Stimulated activated CD8-positive, alpha-beta memory T cell treated with anti-CD3 and anti-CD28 coated beads, Interleukin-7, amount 100 ng/mL, for 4 hours (primary cell): ENCODE data around the gene DDOST.
"Not testable (repeated sequence)": the region's sequence is repeated elsewhere in the genome, so short reads cannot be mapped to it uniquely, and the experiment has no call there.

Source experiments
- DNase-seq, 2 donors: peaks; one replicate each; pipeline ENCODE4 v3.0.0-alpha.2; 2020; ENCODE audit warnings: low read depth in 2 of 2

DDOST gene

GRCh38 chr1:20691872-20692271 lies 30.7 kb upstream of the DDOST start:
- no peak for DNase-seq

- DNase-seq, result no peak
Observed at GRCh38 chr1:20689645-20690056, 28.5 kb upstream of the DDOST start.

GRCh38 chr1:20686883-20687725 lies 25.9 kb upstream of the DDOST start:
- no peak for DNase-seq

- DNase-seq, result no peak
Observed at GRCh38 chr1:20685741-20686140, 24.6 kb upstream of the DDOST start.

GRCh38 chr1:20685099-20685662 lies 24.0 kb upstream of the DDOST start:
- DNase-seq, result no peak

- no peak for DNase-seq
Observed at GRCh38 chr1:20684651-20685050, 23.5 kb upstream of the DDOST start.

GRCh38 chr1:20684050-20684620 lies 23.0 kb upstream of the DDOST start:
- DNase-seq, result no peak

GRCh38 chr1:20683614-20684013 lies 22.4 kb upstream of the DDOST start:
- no peak for DNase-seq

GRCh38 chr1:20682571-20683236 lies 21.5 kb upstream of the DDOST start:
- DNase-seq, result no peak

GRCh38 chr1:20681999-20682398 lies 20.8 kb upstream of the DDOST start:
- DNase-seq, result no peak

- DNase-seq, result no peak
Observed at GRCh38 chr1:20680269-20680668, 19.1 kb upstream of the DDOST start.

- no peak for DNase-seq
Observed at GRCh38 chr1:20678599-20678998, 17.4 kb upstream of the DDOST start.

- not testable (repeated sequence) for DNase-seq
Observed at GRCh38 chr1:20673626-20674025, 12.5 kb upstream of the DDOST start.

GRCh38 chr1:20672265-20672632 lies 11.1 kb upstream of the DDOST start:
- no peak for DNase-seq

GRCh38 chr1:20670936-20671335 lies 9.8 kb upstream of the DDOST start:
- no peak for DNase-seq

- no peak for DNase-seq
Observed at GRCh38 chr1:20668581-20668980, 7.4 kb upstream of the DDOST start.

- DNase-seq, result no peak
Observed at GRCh38 chr1:20666804-20667203, 5.6 kb upstream of the DDOST start.

GRCh38 chr1:20666146-20666545 lies 5.0 kb upstream of the DDOST start:
- DNase-seq, result no peak

GRCh38 chr1:20665726-20666125 lies 4.6 kb upstream of the DDOST start:
- DNase-seq, result no peak

- DNase-seq, result no peak
Observed at GRCh38 chr1:20663969-20664715, 3.0 kb upstream of the DDOST start.

- no peak for DNase-seq
Observed at GRCh38 chr1:20663365-20663764, 2.2 kb upstream of the DDOST start.

- DNase-seq, result no peak
Observed at GRCh38 chr1:20662110-20662475, 924 bp upstream of the DDOST start.
